Transverse colon (tissue), 4 donors: ENCODE measurements around the gene PELO. TPM values are rescaled to one million over a fixed set of nuclear protein-coding genes. Genes with fewer than 3 reads are reported as not detected.
A peak's percentile ranks its signal among the peaks of the same experiment; 100 is the strongest.

Source experiments
- DNase-seq: peaks from one replicate; pipeline ENCODE4 v3.0.0-alpha.2; 2019
- H3K27ac ChIP-seq, 4 donors: fragments of 200-600 bp; sonication (generic); 2 replicates each; pipeline ENCODE4 v1.5.1; 2016 to 2018; ENCODE audit warnings: inconsistent platforms in 4 of 4
- H3K27me3 ChIP-seq: fragments of 200-600 bp; sonication (generic); 2 replicates; pipeline ENCODE4 v1.5.1; 2017; ENCODE audit warnings: inconsistent platforms
- H3K36me3 ChIP-seq, 4 donors: fragments of 200-600 bp; sonication (generic); 2 replicates each; pipeline ENCODE4 v1.5.1; 2017 to 2019; ENCODE audit warnings: inconsistent platforms in 4 of 4
- H3K4me1 ChIP-seq, 4 donors: fragments of 200-600 bp; sonication (generic); 2 replicates each; pipeline ENCODE4 v1.5.1; 2017 to 2020; ENCODE audit warnings: inconsistent platforms in 4 of 4
- H3K4me3 ChIP-seq, 4 donors: fragments of 200-600 bp; sonication (generic); 1 replicate in 1 of 4; 2 replicates in 3 of 4; pipeline versions ENCODE4 v1.5.1 to v1.6.1; 2017 to 2019; ENCODE audit warnings: inconsistent platforms in 4 of 4
- H3K9me3 ChIP-seq, 2 donors: fragments of 200-600 bp; sonication (generic); 2 replicates each; pipeline ENCODE4 v1.5.1; 2017 to 2019; ENCODE audit warnings: inconsistent platforms in 2 of 2
- CTCF ChIP-seq, 5 experiments: fragments of 200-600 bp in 3 of 5; fragments of 450-650 bp in 2 of 5; sonication (generic) in 3 of 5; IDR thresholded peaks; 1 replicate in 2 of 5; 2 replicates in 3 of 5; pipeline ENCODE4 v1.5.1; 2016 to 2017; ENCODE audit warnings: antibody characterized with exemption in 5 of 5, inconsistent platforms in 3 of 5, mild to moderate bottlenecking in 2 of 5, moderate library complexity in 1 of 5
- EP300 ChIP-seq: sonication (generic); formaldehyde crosslinking; IDR thresholded peaks from one replicate; pipeline ENCODE4 v1.6.1; 2017; ENCODE audit warnings: antibody characterized with exemption, low read depth
- POLR2A ChIP-seq: fragments of 450-650 bp; IDR thresholded peaks from one replicate; pipeline ENCODE4 v1.6.1; 2016; ENCODE audit warnings: antibody characterized with exemption, mild to moderate bottlenecking, moderate library complexity
- POLR2AphosphoS5 ChIP-seq, 3 donors: sonication (generic); formaldehyde crosslinking; IDR thresholded peaks; one replicate each; pipeline ENCODE4 v1.6.1; 2016; ENCODE audit warnings: antibody characterized with exemption in 3 of 3
- WGBS, 2 donors: methylation state at CpG; one replicate each; pipeline ENCODE4 v1.1.5; 2018; ENCODE audit warnings: low coverage in 1 of 2; 5-methylcytosine and 5-hydroxymethylcytosine counted together
- in situ Hi-C, 4 donors: fragments of 200-750 bp; cut with MboI; loops; one replicate each; pipeline versions ENCODE4 v1.15.0 to v1.15.1; 2017; ENCODE audit warnings: low sequenced_read_pairs in 3 of 4, low pct_ligation_motif_present in 1 of 4, low pct_unique_long_range_greater_than_20kb in 1 of 4
- intact Hi-C: fragments of 100-400 bp; cut with DNase I; formaldehyde crosslinking; loops from one replicate; pipeline ENCODE4 v1.15.1; 2023; ENCODE audit warnings: low total_unique reads
- total RNA-seq, 4 donors: library from RNA; depleted of rRNA; stranded (reverse); fragments of >200 nt; gene quantifications; one replicate each; pipeline ENCODE4 v1.1.0, GENCODE V29; 2016

The PELO gene
- total RNA-seq, 4 donors from 2014 or later: 10.1 to 62.3 (median 16.8) TPM

- intact Hi-C loops (no loop called here), in situ Hi-C loops (loop anchor here in 3 of 4 donors (25.0 kb wide), 2 partner anchors 116 to 291 kb away; no protein-coding TSS in a partner anchor)
- Histone ChIP-seq H3K27me3 (no peaks in the 10 kb centered on the region), H3K9me3 (no peaks in the 10 kb centered on the region), H3K36me3 (no peaks in the 10 kb centered on the region), H3K4me1 (peaks cover 9 to 64% (median 42%) of the 10 kb centered on the region in 4 donors), H3K4me3 (no peak overlapping the region), H3K27ac (peak overlapping the region; percentile 89 to 98 (median 93))
- no peak for DNase-seq
- TF ChIP-seq POLR2A (no peak), EP300 (no peak), POLR2AphosphoS5 (IDR thresholded peaks at IDR 0.05) (no peak), CTCF (IDR thresholded peaks at IDR 0.05) (no peak)
- 58 to 64% methylated on average over 2 of the region's 2 CpGs for WGBS, 2 donors
Observed at GRCh38 chr5:52796516-52797103, 8.9 kb downstream of the PELO start.

- intact Hi-C loops: no loop called here
- Histone ChIP-seq H3K27ac (peak overlapping the region; percentile 89 to 98 (median 93)), H3K36me3 (no peaks in the 10 kb centered on the region), H3K9me3 (no peaks in the 10 kb centered on the region), H3K4me1 (peaks cover 9 to 81% (median 63%) of the 10 kb centered on the region in 4 donors), H3K4me3 (peak overlapping the region in 3 of 4 donors; percentile 44 to 84 (median 46)), H3K27me3 (no peaks in the 10 kb centered on the region)
- in situ Hi-C loops: loop anchor here in 3 of 4 donors (25.0 kb wide), 2 partner anchors 113 to 288 kb away; no protein-coding TSS in a partner anchor
- no peak for DNase-seq
- WGBS, 2 donors: 7 to 14% methylated on average over 3 of the region's 3 CpGs
- no peak for TF ChIP-seq CTCF (IDR thresholded peaks at IDR 0.05)
Observed at GRCh38 chr5:52798938-52799337, 11.2 kb downstream of the PELO start.

GRCh38 chr5:52799358-52799982 lies 11.8 kb downstream of the PELO start:
- in situ Hi-C loops (loop anchor here in 3 of 4 donors (25.0 kb wide), 2 partner anchors 113 to 288 kb away; no protein-coding TSS in a partner anchor), intact Hi-C loops (no loop called here)

More at GRCh38 chr5:52799358-52799982, 11.8 kb downstream of the PELO start:
- 0% methylated on average over 9 to 19 of the region's 19 CpGs for WGBS, 2 donors
- H3K9me3 ChIP-seq: no peaks in the 10 kb centered on the region
- peak; percentile 42 for DNase-seq
- H3K36me3 ChIP-seq: no peaks in the 10 kb centered on the region
- peaks cover 9 to 83% (median 65%) of the 10 kb centered on the region in 4 donors for H3K4me1 ChIP-seq
- no peaks in the 10 kb centered on the region for H3K27me3 ChIP-seq
- TF ChIP-seq POLR2A (no peak), CTCF (IDR thresholded peaks at IDR 0.05) (no peak), EP300 (no peak), POLR2AphosphoS5 (IDR thresholded peaks at IDR 0.05) (peak in 1 of 3 donors; percentile 3)
- peak overlapping the region; percentile 89 to 98 (median 93) for H3K27ac ChIP-seq
- H3K4me3 ChIP-seq: peak overlapping the region; percentile 44 to 84 (median 55)
